Trophoblast cell (in vitro differentiated cells and primary cell): Measurements from ENCODE around the gene AFDN.

Experiments used
- DNase-seq, 2 donors: peaks; one replicate each; pipeline ENCODE4 v3.0.0-alpha.2; 2016
- H2AFZ ChIP-seq: 2 replicates; pipeline ENCODE4 v1.6.1; 2013; ENCODE audit warnings: low read length, moderate library complexity, mild to moderate bottlenecking; ENCODE audit not compliant: insufficient read depth, poor library complexity
- H2AK5ac ChIP-seq: 2 replicates; pipeline ENCODE4 v1.6.1; 2013; ENCODE audit warnings: mild to moderate bottlenecking, low read length
- H2BK120ac ChIP-seq: 2 replicates; pipeline ENCODE4 v1.6.1; 2013; ENCODE audit warnings: low read length, mild to moderate bottlenecking, moderate library complexity; ENCODE audit not compliant: insufficient read depth, poor library complexity
- H2BK12ac ChIP-seq: 2 replicates; pipeline ENCODE4 v1.6.1; 2013; ENCODE audit warnings: mild to moderate bottlenecking, low read length, moderate library complexity
- H2BK5ac ChIP-seq: 2 replicates; pipeline ENCODE4 v1.6.1; 2013; ENCODE audit warnings: low read length, low read depth, moderate library complexity, mild to moderate bottlenecking; ENCODE audit not compliant: poor library complexity
- H3K14ac ChIP-seq: 2 replicates; pipeline ENCODE4 v1.6.1; 2013; ENCODE audit warnings: mild to moderate bottlenecking, low read length
- H3K18ac ChIP-seq: 2 replicates; pipeline ENCODE4 v1.6.1; 2013; ENCODE audit warnings: mild to moderate bottlenecking, low read length
- H3K23ac ChIP-seq: 2 replicates; pipeline ENCODE4 v1.6.1; 2013; ENCODE audit warnings: low read length
- H3K27ac ChIP-seq: 2 replicates; pipeline ENCODE4 v1.5.1; 2013; ENCODE audit warnings: low read depth, mild to moderate bottlenecking, inconsistent platforms, low read length, moderate library complexity
- H3K27me3 ChIP-seq: 2 replicates; pipeline ENCODE4 v1.6.1; 2013; ENCODE audit warnings: inconsistent platforms, mild to moderate bottlenecking, low read length, moderate library complexity; ENCODE audit not compliant: insufficient read depth
- H3K36me3 ChIP-seq, 2 experiments: 1 replicate in 1 of 2; 2 replicates in 1 of 2; pipeline ENCODE4 v1.6.1; 2013; ENCODE audit warnings: low read length in 2 of 2, mild to moderate bottlenecking in 2 of 2, moderate library complexity in 1 of 2; ENCODE audit not compliant: insufficient read depth in 2 of 2, control insufficient read depth in 1 of 2
- H3K4ac ChIP-seq: 2 replicates; pipeline ENCODE4 v1.6.1; 2013; ENCODE audit warnings: low read depth, mild to moderate bottlenecking, low read length, moderate library complexity
- H3K4me1 ChIP-seq, 2 experiments: 1 replicate in 1 of 2; 2 replicates in 1 of 2; pipeline ENCODE4 v1.6.1; 2013; ENCODE audit warnings: low read length in 2 of 2, mild to moderate bottlenecking in 2 of 2, moderate library complexity in 1 of 2; ENCODE audit not compliant: insufficient read depth in 2 of 2, control insufficient read depth in 1 of 2
- H3K4me2 ChIP-seq: 2 replicates; pipeline ENCODE4 v1.6.1; 2013; ENCODE audit warnings: inconsistent platforms, mild to moderate bottlenecking, low read length, moderate library complexity
- H3K4me3 ChIP-seq: 2 replicates; pipeline ENCODE4 v1.5.1; 2013; ENCODE audit warnings: mild to moderate bottlenecking, low read depth, low read length, inconsistent platforms
- H3K79me1 ChIP-seq: one replicate; pipeline ENCODE4 v1.6.1; 2013; ENCODE audit warnings: low read length
- H3K79me2 ChIP-seq: 2 replicates; pipeline ENCODE4 v1.6.1; 2013; ENCODE audit warnings: low read length, mild to moderate bottlenecking; ENCODE audit not compliant: control insufficient read depth, insufficient read depth, poor library complexity
- H3K9ac ChIP-seq: 2 replicates; pipeline ENCODE4 v1.6.1; 2013; ENCODE audit warnings: mild to moderate bottlenecking, low read length
- H3K9me3 ChIP-seq: 2 replicates; pipeline ENCODE4 v1.6.1; 2013; ENCODE audit warnings: low read depth, mild to moderate bottlenecking, control low read depth, inconsistent platforms, low read length; ENCODE audit not compliant: insufficient read depth
- H4K12ac ChIP-seq: 2 replicates; pipeline ENCODE4 v1.6.1; 2013; ENCODE audit warnings: low read depth, mild to moderate bottlenecking, low read length, moderate library complexity
- H4K8ac ChIP-seq: 2 replicates; pipeline ENCODE4 v1.6.1; 2013; ENCODE audit warnings: low read depth, mild to moderate bottlenecking, low read length, moderate library complexity
- H4K91ac ChIP-seq: one replicate; pipeline ENCODE4 v1.6.1; 2013; ENCODE audit warnings: low read depth, mild to moderate bottlenecking, low read length, moderate library complexity
- WGBS: extraction: QIAGEN DNeasy Blood & Tissue Kit; methylation state at CpG from one replicate; pipeline ENCODE4 v1.1.7; 2013; ENCODE audit warnings: missing lambda C conversion rate; ENCODE audit not compliant: insufficient read length, insufficient coverage; ENCODE audit errors: extremely low coverage; 5-methylcytosine and 5-hydroxymethylcytosine counted together

The AFDN gene

DNA sequence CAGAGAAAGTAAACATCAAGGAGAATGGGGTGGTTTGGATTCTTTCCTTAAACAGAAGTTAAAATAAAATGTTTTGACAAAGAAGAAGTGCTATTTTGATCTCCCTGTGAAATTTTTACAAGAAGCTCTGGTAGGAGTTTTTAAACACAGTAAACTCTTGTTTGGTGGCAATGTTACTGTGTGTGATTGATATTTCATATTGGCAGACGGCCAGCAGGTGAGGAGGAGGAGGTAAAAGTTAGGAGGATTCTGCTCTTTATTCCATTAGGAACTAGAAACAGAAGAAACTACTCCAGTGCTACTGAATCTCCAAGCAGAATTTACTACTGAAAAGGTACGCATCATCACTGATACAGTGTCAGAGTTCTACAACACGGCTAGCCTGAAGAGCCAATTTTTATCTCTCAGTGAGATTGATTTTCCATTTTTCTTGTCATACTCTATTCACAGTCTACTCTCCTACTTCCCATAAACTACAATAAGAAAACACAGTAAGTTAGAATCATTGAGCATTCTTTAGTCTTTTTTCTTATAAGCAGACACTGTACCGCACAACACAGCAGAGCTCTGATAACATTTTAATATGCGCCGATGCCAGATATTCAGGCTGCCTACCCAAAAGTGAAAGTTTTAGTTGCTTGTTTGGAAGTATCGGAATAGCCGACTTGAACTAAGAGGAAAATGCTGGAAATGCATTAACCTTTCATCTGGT, 21.2 kb upstream of the AFDN start:
- peaks cover 0 to 4% of the 10 kb centered on the region in 2 experiments for H3K4me1 ChIP-seq
- H3K27me3 ChIP-seq, result no peaks in the 10 kb centered on the region
- H3K4ac ChIP-seq, result no peak overlapping the region
- no peak overlapping the region for H3K14ac ChIP-seq
- H4K8ac ChIP-seq, result no peak overlapping the region
- no CpG with 5 or more reads among the region's 8 CpGs for WGBS
- H4K12ac ChIP-seq, result no peak overlapping the region
- H4K91ac ChIP-seq, result no peak overlapping the region
- H3K9me3 ChIP-seq, result peaks cover 4% of the 10 kb centered on the region
- no peak overlapping the region for H2BK120ac ChIP-seq
- H3K36me3 ChIP-seq, result no peaks in the 10 kb centered on the region
- H3K18ac ChIP-seq, result no peak overlapping the region
- no peak for DNase-seq
- no peak overlapping the region for H2AK5ac ChIP-seq
- H3K79me2 ChIP-seq, result no peaks in the 10 kb centered on the region
- H2BK5ac ChIP-seq, result no peak overlapping the region
- H3K23ac ChIP-seq, result no peak overlapping the region
- H3K27ac ChIP-seq, result no peak overlapping the region
- no peak overlapping the region for H2AFZ ChIP-seq
- H3K4me3 ChIP-seq, result no peak overlapping the region
- no peak overlapping the region for H3K4me2 ChIP-seq
- no peak overlapping the region for H2BK12ac ChIP-seq
- H3K79me1 ChIP-seq, result no peaks in the 10 kb centered on the region
- no peak overlapping the region for H3K9ac ChIP-seq

DNA sequence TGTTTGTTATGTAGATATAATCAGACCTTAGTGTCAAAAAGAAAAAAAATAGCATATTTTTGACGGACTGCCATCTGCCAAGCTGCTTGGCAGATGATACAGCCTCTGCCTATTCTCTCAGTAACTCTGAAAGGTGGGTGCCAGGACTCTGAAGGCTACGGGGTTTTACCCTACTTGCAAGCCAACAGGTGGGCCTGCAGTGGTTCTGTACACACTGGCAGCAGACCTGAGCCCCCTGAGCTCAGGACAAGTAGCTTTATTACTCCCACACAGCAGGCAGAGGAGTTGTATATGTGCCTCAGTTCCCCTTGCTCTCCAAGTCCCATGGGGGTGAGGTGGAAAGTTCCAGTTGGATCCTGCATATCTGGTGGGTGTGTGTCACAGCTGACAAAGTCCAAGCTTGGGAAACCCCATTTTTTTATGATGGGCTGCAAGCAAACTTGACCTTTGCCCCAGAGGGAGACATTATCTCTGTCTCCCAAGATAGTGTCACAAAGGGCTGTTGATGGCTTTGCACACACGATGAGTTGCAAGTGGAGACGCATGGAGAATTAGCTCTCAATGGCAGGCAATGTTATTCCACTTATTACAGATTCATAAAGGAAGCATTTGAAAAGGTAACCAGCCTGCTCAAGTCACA, 20.5 kb upstream of the AFDN start:
- no peaks in the 10 kb centered on the region for H3K27me3 ChIP-seq
- no peak overlapping the region for H3K4me3 ChIP-seq
- no peak overlapping the region for H3K14ac ChIP-seq
- no peaks in the 10 kb centered on the region for H3K79me2 ChIP-seq
- H4K12ac ChIP-seq, result no peak overlapping the region
- H4K8ac ChIP-seq, result no peak overlapping the region
- peaks cover 0 to 4% of the 10 kb centered on the region in 2 experiments for H3K4me1 ChIP-seq
- no peak overlapping the region for H3K9ac ChIP-seq
- H2BK12ac ChIP-seq, result no peak overlapping the region
- no CpG with 5 or more reads among the region's 4 CpGs for WGBS
- no peak overlapping the region for H3K4ac ChIP-seq
- no peak for DNase-seq
- H2BK5ac ChIP-seq, result no peak overlapping the region
- no peak overlapping the region for H2AFZ ChIP-seq
- H2AK5ac ChIP-seq, result no peak overlapping the region
- H3K79me1 ChIP-seq, result no peaks in the 10 kb centered on the region
- no peak overlapping the region for H3K4me2 ChIP-seq
- no peak overlapping the region for H3K23ac ChIP-seq
- H3K27ac ChIP-seq, result no peak overlapping the region
- H3K36me3 ChIP-seq, result no peaks in the 10 kb centered on the region
- peaks cover 4% of the 10 kb centered on the region for H3K9me3 ChIP-seq
- no peak overlapping the region for H2BK120ac ChIP-seq
- H3K18ac ChIP-seq, result no peak overlapping the region
- no peak overlapping the region for H4K91ac ChIP-seq

DNA sequence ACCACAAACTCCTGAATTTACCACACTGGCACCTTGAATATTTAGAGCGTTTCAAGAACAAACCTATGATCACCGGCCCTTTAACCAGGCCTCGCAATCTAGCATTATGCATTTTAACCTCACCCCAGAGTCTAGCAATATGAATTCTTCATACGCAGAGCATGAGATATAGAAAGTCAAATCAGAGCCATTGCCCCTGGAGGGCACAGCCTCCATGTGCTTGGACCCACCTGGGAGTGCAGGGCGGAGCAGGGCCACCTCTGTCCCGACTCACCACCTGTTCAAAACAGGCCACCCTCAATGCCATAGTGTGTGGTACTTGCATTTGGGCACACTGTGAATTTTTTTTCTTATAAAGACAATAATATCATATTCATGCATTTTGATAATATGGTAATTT, 19.5 kb upstream of the AFDN start:
- no peaks in the 10 kb centered on the region for H3K27me3 ChIP-seq
- peaks cover 0 to 4% of the 10 kb centered on the region in 2 experiments for H3K4me1 ChIP-seq
- H4K12ac ChIP-seq, result no peak overlapping the region
- peaks cover 2% of the 10 kb centered on the region for H3K9me3 ChIP-seq
- H3K23ac ChIP-seq, result no peak overlapping the region
- H3K36me3 ChIP-seq, result no peaks in the 10 kb centered on the region
- H2AK5ac ChIP-seq, result no peak overlapping the region
- no peak overlapping the region for H3K14ac ChIP-seq
- H2BK5ac ChIP-seq, result no peak overlapping the region
- no peak overlapping the region for H2BK120ac ChIP-seq
- no peak overlapping the region for H2AFZ ChIP-seq
- no peak overlapping the region for H3K18ac ChIP-seq
- H2BK12ac ChIP-seq, result no peak overlapping the region
- WGBS, result no CpG with 5 or more reads among the region's 6 CpGs
- no peak for DNase-seq
- no peak overlapping the region for H4K91ac ChIP-seq
- H3K4me2 ChIP-seq, result no peak overlapping the region
- no peak overlapping the region for H4K8ac ChIP-seq
- H3K27ac ChIP-seq, result no peak overlapping the region
- H3K4ac ChIP-seq, result no peak overlapping the region
- H3K79me1 ChIP-seq, result no peaks in the 10 kb centered on the region
- no peak overlapping the region for H3K4me3 ChIP-seq
- no peaks in the 10 kb centered on the region for H3K79me2 ChIP-seq
- H3K9ac ChIP-seq, result no peak overlapping the region

DNA sequence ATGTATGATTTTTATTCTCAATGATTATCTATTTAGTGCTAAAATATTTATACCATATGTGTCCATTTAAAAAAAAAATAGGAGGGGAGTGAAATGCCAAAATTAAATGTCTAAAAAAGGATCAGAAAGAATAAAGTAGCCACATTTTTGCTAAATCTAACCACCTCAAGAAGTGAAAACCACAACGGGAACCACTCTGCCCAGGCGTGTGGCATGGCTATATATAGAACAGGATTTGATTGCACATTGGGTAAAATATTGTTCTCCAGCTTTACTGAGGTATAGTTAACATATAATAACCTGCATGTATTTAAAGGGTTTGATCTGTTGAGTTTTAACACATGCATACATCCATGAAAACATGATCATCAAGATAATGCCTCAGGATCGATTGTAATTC, 19.0 kb upstream of the AFDN start:
- Histone ChIP-seq H2BK120ac (no peak overlapping the region), H4K91ac (no peak overlapping the region), H3K18ac (no peak overlapping the region), H3K27me3 (no peaks in the 10 kb centered on the region), H4K8ac (no peak overlapping the region), H3K9ac (no peak overlapping the region), H2AFZ (no peak overlapping the region), H3K4ac (no peak overlapping the region), H3K27ac (no peak overlapping the region), H3K4me1 (peaks cover 0 to 4% of the 10 kb centered on the region in 2 experiments), H3K23ac (no peak overlapping the region), H3K4me2 (no peak overlapping the region), H3K14ac (no peak overlapping the region), H3K79me2 (no peaks in the 10 kb centered on the region), H2BK5ac (no peak overlapping the region), H3K79me1 (no peaks in the 10 kb centered on the region), H3K4me3 (no peak overlapping the region), H4K12ac (no peak overlapping the region), H2BK12ac (no peak overlapping the region), H2AK5ac (no peak overlapping the region), H3K36me3 (no peaks in the 10 kb centered on the region), H3K9me3 (peaks cover 2% of the 10 kb centered on the region)
- no peak for DNase-seq
- WGBS, result no CpG with 5 or more reads among the region's 3 CpGs
